Astrocyte (in vitro differentiated cells and primary cell): ENCODE data around the gene SPRED2. TPM values are rescaled to one million over a fixed set of nuclear protein-coding genes. Genes with fewer than 3 reads are reported as not detected.

Source experiments
- DNase-seq: peaks from one replicate; pipeline ENCODE4 v3.0.0-alpha.2; 2010; ENCODE audit warnings: low read depth
- FAIRE-seq: peaks from 2 replicates; lab custom pipeline; 2011; peaks lifted over from hg19 to GRCh38; lab: Jason Lieb, UNC
- H2AFZ ChIP-seq: 2 replicates; pipeline ENCODE4 v1.6.0; 2012; ENCODE audit warnings: low read depth, low read length, inconsistent platforms
- H3K27ac ChIP-seq: 2 replicates; pipeline ENCODE4 v1.5.1; 2011; ENCODE audit warnings: low read depth, low read length, inconsistent platforms
- H3K27me3 ChIP-seq: 2 replicates; pipeline ENCODE4 v1.6.0; 2011; ENCODE audit warnings: low read length, inconsistent platforms; ENCODE audit not compliant: insufficient read depth
- H3K36me3 ChIP-seq: 2 replicates; pipeline ENCODE4 v1.5.1; 2011; ENCODE audit warnings: low read length, inconsistent platforms; ENCODE audit not compliant: insufficient read depth
- H3K4me1 ChIP-seq: 2 replicates; pipeline ENCODE4 v1.5.1; 2011; ENCODE audit warnings: low read length, inconsistent platforms; ENCODE audit not compliant: insufficient read depth
- H3K4me2 ChIP-seq: 2 replicates; pipeline ENCODE4 v1.6.0; 2012; ENCODE audit warnings: low read length, inconsistent platforms
- H3K4me3 ChIP-seq: 2 replicates; pipeline ENCODE4 v1.5.1; 2011; ENCODE audit warnings: low read depth, mild to moderate bottlenecking, low read length, inconsistent platforms; ENCODE audit not compliant: insufficient read depth
- H3K79me2 ChIP-seq: 2 replicates; pipeline ENCODE4 v1.6.0; 2012; ENCODE audit warnings: mild to moderate bottlenecking, low read length, inconsistent platforms; ENCODE audit not compliant: insufficient read depth
- H3K9ac ChIP-seq: 2 replicates; pipeline ENCODE4 v1.6.0; 2012; ENCODE audit warnings: mild to moderate bottlenecking, low read length, inconsistent platforms
- H3K9me3 ChIP-seq: 2 replicates; pipeline ENCODE4 v1.5.1; 2012; ENCODE audit warnings: low read depth, mild to moderate bottlenecking, low read length, inconsistent platforms; ENCODE audit not compliant: insufficient read depth
- H4K20me1 ChIP-seq: 2 replicates; pipeline ENCODE4 v1.6.0; 2012; ENCODE audit warnings: low read length, inconsistent platforms; ENCODE audit not compliant: insufficient read depth
- H3K27ac Mint-ChIP-seq: one replicate; pipeline ENCODE4 v1.8.0; 2021; ENCODE audit warnings: mild to moderate bottlenecking, mixed read lengths; ENCODE audit not compliant: unreplicated experiment
- H3K27me3 Mint-ChIP-seq: one replicate; pipeline ENCODE4 v1.8.0; 2021; ENCODE audit warnings: low read depth, mixed read lengths; ENCODE audit not compliant: unreplicated experiment
- H3K36me3 Mint-ChIP-seq: one replicate; pipeline ENCODE4 v1.8.0; 2021; ENCODE audit warnings: low read depth, mixed read lengths; ENCODE audit not compliant: unreplicated experiment
- H3K4me1 Mint-ChIP-seq: one replicate; pipeline ENCODE4 v1.8.0; 2021; ENCODE audit warnings: low read depth, mixed read lengths; ENCODE audit not compliant: unreplicated experiment
- H3K4me3 Mint-ChIP-seq: one replicate; pipeline ENCODE4 v1.8.0; 2021; ENCODE audit warnings: mild to moderate bottlenecking, moderate library complexity, mixed read lengths; ENCODE audit not compliant: unreplicated experiment
- H3K9me3 Mint-ChIP-seq: one replicate; pipeline ENCODE4 v1.8.0; 2021; ENCODE audit warnings: mild to moderate bottlenecking, mixed read lengths; ENCODE audit not compliant: unreplicated experiment
- EZH2 ChIP-seq: IDR thresholded peaks from 2 replicates; pipeline ENCODE4 v1.6.1; 2012; ENCODE audit warnings: mild to moderate bottlenecking, low read length, inconsistent platforms; ENCODE audit not compliant: insufficient read depth
- total RNA-seq: library from RNA; stranded (reverse); gene quantifications from 2 replicates; pipeline ENCODE4 v1.2.1, GENCODE V29; 2021
- TF ChIP-seq, protein P1 (sequence below): IDR thresholded peaks from 2 replicates; pipeline ENCODE4 v1.5.1; 2011; ENCODE audit warnings: low read depth, mild to moderate bottlenecking, inconsistent platforms, low read length, moderate library complexity; ENCODE audit not compliant: insufficient read depth

Gene SPRED2
- total RNA-seq, 1 donor from 2014 or later, result 47.3 TPM

DNA sequence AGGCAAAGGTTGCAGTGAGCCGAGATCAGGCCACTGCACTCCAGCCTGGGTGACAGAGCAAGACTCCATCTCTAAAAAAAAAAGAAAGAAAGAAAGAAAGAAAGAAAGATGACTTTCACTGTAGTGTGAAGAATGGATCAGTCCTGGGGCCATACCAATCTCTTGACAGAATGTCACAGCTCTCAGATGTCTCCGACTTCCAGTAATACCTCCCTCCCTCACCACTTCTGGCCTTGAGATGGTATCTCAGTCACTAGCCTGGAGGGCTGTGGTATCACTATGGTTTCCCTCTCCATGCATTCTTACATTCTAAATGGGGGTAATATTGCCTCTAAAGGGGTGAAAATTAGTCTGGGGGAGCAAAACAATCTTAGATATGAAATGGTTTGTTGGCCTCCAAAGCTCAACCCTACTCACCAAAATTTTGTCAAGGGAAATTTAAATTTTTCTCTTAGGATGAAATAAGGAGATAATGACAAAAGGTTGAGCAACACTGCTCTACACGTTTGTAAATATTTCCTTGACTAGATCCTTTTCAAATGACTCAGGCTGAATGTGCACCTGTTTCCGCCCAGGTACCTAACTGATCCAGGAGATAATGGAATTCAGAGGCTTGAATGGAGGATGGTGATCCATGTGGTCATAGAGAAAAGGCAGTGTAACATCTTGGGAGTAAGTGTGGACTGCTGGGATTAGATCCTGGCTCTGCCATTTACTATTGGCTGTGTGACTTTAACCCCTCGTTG, 19.9 kb upstream of the SPRED2 start:
- H3K27me3 ChIP-seq, result no peaks in the 10 kb centered on the region
- DNase-seq (no peak), FAIRE-seq (no peak)
- H3K36me3 ChIP-seq, result no peaks in the 10 kb centered on the region
- H2AFZ ChIP-seq, result no peak overlapping the region
- Mint-ChIP-seq H3K36me3 (no peaks in the 10 kb centered on the region), H3K4me3 (no peak overlapping the region), H3K9me3 (no peaks in the 10 kb centered on the region), H3K27ac (no peak overlapping the region), H3K4me1 (peaks cover 31% of the 10 kb centered on the region), H3K27me3 (no peaks in the 10 kb centered on the region)
- no peaks in the 10 kb centered on the region for H3K79me2 ChIP-seq
- H4K20me1 ChIP-seq, result no peaks in the 10 kb centered on the region
- H3K9ac ChIP-seq, result no peak overlapping the region
- H3K27ac ChIP-seq, result no peak overlapping the region
- no peaks in the 10 kb centered on the region for H3K9me3 ChIP-seq
- TF ChIP-seq EZH2, result no peak
- TF ChIP-seq, protein P1, sequence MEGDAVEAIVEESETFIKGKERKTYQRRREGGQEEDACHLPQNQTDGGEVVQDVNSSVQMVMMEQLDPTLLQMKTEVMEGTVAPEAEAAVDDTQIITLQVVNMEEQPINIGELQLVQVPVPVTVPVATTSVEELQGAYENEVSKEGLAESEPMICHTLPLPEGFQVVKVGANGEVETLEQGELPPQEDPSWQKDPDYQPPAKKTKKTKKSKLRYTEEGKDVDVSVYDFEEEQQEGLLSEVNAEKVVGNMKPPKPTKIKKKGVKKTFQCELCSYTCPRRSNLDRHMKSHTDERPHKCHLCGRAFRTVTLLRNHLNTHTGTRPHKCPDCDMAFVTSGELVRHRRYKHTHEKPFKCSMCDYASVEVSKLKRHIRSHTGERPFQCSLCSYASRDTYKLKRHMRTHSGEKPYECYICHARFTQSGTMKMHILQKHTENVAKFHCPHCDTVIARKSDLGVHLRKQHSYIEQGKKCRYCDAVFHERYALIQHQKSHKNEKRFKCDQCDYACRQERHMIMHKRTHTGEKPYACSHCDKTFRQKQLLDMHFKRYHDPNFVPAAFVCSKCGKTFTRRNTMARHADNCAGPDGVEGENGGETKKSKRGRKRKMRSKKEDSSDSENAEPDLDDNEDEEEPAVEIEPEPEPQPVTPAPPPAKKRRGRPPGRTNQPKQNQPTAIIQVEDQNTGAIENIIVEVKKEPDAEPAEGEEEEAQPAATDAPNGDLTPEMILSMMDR, result no peak
- no peak overlapping the region for H3K4me3 ChIP-seq
- no peak overlapping the region for H3K4me2 ChIP-seq
- peaks cover 16% of the 10 kb centered on the region for H3K4me1 ChIP-seq

DNA sequence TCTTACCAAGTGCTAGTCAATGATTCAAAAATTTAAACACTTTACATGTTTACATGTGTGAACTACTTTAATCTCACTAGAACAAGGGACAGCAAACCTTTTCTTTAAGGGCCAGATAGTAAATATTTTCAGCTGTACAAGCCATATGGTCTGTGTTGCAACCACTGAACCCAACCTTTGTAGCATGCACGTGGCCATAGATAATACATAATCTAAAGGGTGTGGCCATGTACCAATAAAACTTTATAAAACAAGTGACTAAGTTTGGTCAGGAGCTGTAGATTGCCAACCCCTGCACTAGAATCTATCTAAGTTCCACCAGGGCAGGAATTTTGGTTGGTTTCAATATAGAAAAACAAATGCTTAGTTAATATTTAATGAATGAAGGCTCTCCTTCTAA, 18.4 kb upstream of the SPRED2 start:
- Mint-ChIP-seq H3K4me3 (no peak overlapping the region), H3K9me3 (no peaks in the 10 kb centered on the region), H3K27me3 (no peaks in the 10 kb centered on the region), H3K27ac (no peak overlapping the region), H3K4me1 (peaks cover 20% of the 10 kb centered on the region), H3K36me3 (no peaks in the 10 kb centered on the region)
- Histone ChIP-seq H3K4me3 (no peak overlapping the region), H3K4me1 (peaks cover 9% of the 10 kb centered on the region), H3K27ac (no peak overlapping the region), H3K4me2 (no peak overlapping the region), H3K27me3 (no peaks in the 10 kb centered on the region), H3K36me3 (no peaks in the 10 kb centered on the region), H4K20me1 (no peaks in the 10 kb centered on the region), H3K9ac (no peak overlapping the region), H2AFZ (no peak overlapping the region), H3K9me3 (no peaks in the 10 kb centered on the region), H3K79me2 (no peaks in the 10 kb centered on the region)
- FAIRE-seq (no peak), DNase-seq (no peak)
- no peak for TF ChIP-seq EZH2
- TF ChIP-seq, protein P1, result no peak

DNA sequence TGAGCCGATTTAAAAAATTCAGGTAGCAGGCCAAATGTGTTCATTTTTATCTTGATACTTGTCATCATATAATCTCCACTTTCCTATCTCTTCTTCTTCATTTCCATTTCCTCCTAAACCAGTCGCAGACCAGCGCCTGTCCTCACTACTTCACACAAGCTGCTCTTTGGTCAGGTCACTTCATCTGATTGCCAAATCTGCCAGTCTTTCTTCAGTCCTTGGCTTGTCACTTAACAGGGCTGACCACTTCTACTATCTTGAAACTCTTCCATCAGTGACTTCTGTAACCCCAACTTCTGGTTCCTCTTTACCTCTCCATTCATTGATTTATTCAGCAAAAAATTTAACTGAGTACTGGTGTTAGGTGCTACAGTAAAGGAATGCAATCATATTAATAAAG, 18.0 kb upstream of the SPRED2 start:
- Histone ChIP-seq H4K20me1 (no peaks in the 10 kb centered on the region), H3K4me1 (peaks cover 4% of the 10 kb centered on the region), H3K4me3 (no peak overlapping the region), H3K4me2 (no peak overlapping the region), H3K27me3 (no peaks in the 10 kb centered on the region), H3K27ac (no peak overlapping the region), H2AFZ (no peak overlapping the region), H3K79me2 (no peaks in the 10 kb centered on the region), H3K9me3 (no peaks in the 10 kb centered on the region), H3K9ac (no peak overlapping the region), H3K36me3 (no peaks in the 10 kb centered on the region)
- Mint-ChIP-seq H3K4me1 (peaks cover 16% of the 10 kb centered on the region), H3K36me3 (no peaks in the 10 kb centered on the region), H3K9me3 (no peaks in the 10 kb centered on the region), H3K27ac (no peak overlapping the region), H3K4me3 (no peak overlapping the region), H3K27me3 (no peaks in the 10 kb centered on the region)
- no peak for TF ChIP-seq EZH2
- TF ChIP-seq, protein P1, result no peak
- FAIRE-seq, result no peak
- DNase-seq, result no peak
